Effector memory CD8-positive, alpha-beta T cell (primary cell): ENCODE results near the gene MEGF6.

ENCODE experiments used
- ATAC-seq: fragments of 150-1000 bp; cut with Tn5 transposase; replicated peaks from 2 replicates; pipeline ENCODE4 v1.10.0; 2021; ENCODE audit warnings: mild to moderate bottlenecking, moderate library complexity
- DNase-seq, 3 experiments: peaks; one replicate each; pipeline ENCODE4 v3.0.0; 2021
- H3K27ac Mint-ChIP-seq, 2 donors: one replicate each; pipeline ENCODE4 v1.8.0; 2022; ENCODE audit warnings: mild to moderate bottlenecking in 2 of 2, mixed read lengths in 2 of 2, moderate library complexity in 2 of 2
- H3K27me3 Mint-ChIP-seq, 2 donors: one replicate each; pipeline ENCODE4 v1.8.0; 2022; ENCODE audit warnings: mixed read lengths in 2 of 2
- H3K36me3 Mint-ChIP-seq: one replicate; pipeline ENCODE4 v1.8.0; 2022; ENCODE audit warnings: mild to moderate bottlenecking, moderate library complexity, mixed read lengths; ENCODE audit not compliant: insufficient read depth
- H3K4me1 Mint-ChIP-seq, 2 donors: one replicate each; pipeline ENCODE4 v1.8.0; 2022; ENCODE audit warnings: low read depth in 2 of 2, mixed read lengths in 2 of 2
- H3K4me3 Mint-ChIP-seq, 2 donors: one replicate each; pipeline ENCODE4 v1.8.0; 2022; ENCODE audit warnings: mild to moderate bottlenecking in 2 of 2, mixed read lengths in 2 of 2, moderate library complexity in 2 of 2
- H3K9me3 Mint-ChIP-seq, 2 donors: one replicate each; pipeline ENCODE4 v1.8.0; 2022; ENCODE audit warnings: mixed read lengths in 2 of 2

Gene MEGF6

DNA sequence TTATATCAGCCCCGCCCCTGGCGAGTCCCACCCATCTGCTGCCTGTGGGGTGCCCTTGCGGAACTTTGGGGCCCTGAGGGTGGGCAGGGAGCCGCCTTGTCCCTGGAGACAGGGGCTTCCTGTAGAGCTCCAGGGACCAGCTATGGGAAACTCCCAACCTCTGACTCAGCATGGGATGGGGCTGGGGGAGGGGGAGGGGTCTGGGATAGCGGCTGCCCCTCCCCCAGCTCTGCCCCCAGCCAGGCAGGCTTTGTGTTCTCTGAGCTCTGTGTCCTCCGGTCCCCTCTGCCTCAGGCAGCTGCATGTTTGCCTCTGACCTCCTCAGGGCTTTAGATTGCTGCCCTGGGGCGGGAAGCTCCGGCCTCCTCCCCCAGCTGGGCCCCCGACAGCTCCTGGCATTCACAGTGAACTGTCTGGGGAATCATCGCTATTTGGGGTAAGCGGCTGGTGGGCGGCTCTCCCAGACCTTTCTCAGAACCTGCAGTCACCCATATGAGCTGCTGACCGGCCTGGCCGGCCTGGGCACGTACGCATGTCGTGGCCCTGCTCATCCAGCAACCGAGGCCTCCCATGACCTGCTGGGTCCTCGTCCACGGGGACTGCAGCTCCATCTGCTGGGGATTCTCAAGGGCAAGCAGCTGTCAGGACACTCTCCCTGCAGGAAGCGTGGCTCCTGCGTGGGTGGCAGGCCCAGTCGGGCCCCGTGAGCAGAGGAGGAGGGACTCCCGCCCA lies 139.8 kb downstream of the MEGF6 start:
- Mint-ChIP-seq H3K9me3 (no peaks in the 10 kb centered on the region), H3K36me3 (no peaks in the 10 kb centered on the region), H3K4me3 (no peak overlapping the region), H3K27ac (no peak overlapping the region), H3K27me3 (peaks cover 0 to 13% of the 10 kb centered on the region in 2 donors), H3K4me1 (no peaks in the 10 kb centered on the region)
- ATAC-seq (no peak), DNase-seq (no peak)

DNA sequence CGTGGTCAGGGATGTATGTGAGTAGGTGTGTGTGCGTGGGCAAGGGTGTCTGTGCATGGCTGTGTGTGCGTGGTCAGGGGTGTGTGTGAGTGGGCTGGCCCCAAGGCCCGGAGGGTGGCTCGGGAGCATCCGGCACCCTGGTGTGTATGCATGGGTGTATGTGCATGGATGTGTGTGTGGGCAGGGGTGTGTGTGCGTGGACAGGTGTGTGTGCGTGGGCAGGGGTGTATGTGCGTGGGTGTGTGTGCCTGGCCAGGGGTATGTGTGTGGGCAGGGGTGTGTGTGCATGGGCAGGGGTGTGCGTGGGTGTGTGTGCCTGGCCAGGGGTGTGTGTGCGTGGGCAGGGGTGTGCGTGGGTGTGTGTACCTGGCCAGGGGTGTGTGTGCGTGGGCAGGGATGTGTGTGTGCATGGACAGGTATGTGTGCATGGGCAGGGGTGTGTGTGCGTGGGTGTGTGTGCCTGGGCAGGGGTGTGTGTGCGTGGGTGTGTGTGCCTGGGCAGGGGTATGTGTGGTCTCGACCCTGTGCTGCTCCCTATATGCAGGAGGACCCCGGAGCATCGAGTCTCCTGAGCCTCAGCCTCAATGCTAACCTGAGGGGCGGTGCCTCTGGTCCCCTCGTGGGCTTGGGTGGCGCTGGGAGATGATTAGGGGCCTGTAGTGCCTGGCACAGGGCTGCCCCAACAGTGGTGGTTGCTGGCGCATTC lies 140.5 kb downstream of the MEGF6 start:
- no peaks in the 10 kb centered on the region for H3K36me3 Mint-ChIP-seq
- no peaks in the 10 kb centered on the region for H3K4me1 Mint-ChIP-seq
- no peak for DNase-seq

DNA sequence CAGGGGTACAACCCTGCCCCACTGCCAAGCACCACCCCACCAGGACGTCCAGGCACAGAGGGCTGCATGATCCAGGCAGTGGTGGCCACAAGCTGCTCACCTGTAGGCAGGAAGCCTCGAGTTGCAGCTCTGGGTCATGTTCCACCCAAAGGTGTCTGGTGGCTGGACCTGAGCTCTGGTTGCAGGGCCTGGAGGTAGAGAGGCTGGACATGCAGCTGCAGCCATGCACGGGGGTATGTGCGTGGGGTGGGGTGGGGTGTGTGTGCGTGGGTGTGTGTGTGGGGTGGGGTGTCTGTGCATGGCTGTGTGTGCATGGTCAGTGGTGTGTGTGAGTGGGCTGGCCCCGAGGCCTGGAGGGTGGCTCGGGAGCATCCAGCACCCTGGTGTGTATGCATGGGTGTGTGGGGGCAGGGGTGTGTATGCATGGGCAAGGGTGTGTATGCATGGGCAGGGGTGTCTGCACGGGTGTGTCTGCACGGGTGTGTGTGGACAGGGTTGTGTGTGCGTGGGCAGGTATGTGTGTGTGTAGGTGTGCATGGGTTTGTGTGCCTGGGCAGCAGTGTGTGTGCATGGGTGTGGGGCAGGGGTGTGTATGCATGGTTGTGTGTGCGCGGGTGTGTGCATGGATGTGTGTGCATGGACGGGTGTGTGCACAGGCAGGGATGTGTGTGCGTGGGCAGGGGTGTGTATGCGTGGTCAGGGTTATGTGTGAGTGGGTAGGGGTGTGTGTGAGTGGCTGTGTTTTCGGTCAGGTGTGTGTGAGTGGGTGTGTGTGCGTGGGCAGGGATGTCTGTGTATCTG lies 141.3 kb downstream of the MEGF6 start:
- H3K4me1 Mint-ChIP-seq, result no peaks in the 10 kb centered on the region
- peaks cover 0 to 28% of the 10 kb centered on the region in 2 donors for H3K27me3 Mint-ChIP-seq
- H3K4me3 Mint-ChIP-seq, result no peak overlapping the region
- DNase-seq (no peak), ATAC-seq (no peak)
- no peaks in the 10 kb centered on the region for H3K36me3 Mint-ChIP-seq
- H3K27ac Mint-ChIP-seq, result no peak overlapping the region
- no peaks in the 10 kb centered on the region for H3K9me3 Mint-ChIP-seq

More for the DNA sequence above, 140.5 kb downstream of the MEGF6 start:
- H3K9me3 Mint-ChIP-seq, result no peaks in the 10 kb centered on the region
- no peak overlapping the region for H3K27ac Mint-ChIP-seq
- no peak overlapping the region for H3K4me3 Mint-ChIP-seq
- no peak for ATAC-seq
- peaks cover 0 to 21% of the 10 kb centered on the region in 2 donors for H3K27me3 Mint-ChIP-seq

DNA sequence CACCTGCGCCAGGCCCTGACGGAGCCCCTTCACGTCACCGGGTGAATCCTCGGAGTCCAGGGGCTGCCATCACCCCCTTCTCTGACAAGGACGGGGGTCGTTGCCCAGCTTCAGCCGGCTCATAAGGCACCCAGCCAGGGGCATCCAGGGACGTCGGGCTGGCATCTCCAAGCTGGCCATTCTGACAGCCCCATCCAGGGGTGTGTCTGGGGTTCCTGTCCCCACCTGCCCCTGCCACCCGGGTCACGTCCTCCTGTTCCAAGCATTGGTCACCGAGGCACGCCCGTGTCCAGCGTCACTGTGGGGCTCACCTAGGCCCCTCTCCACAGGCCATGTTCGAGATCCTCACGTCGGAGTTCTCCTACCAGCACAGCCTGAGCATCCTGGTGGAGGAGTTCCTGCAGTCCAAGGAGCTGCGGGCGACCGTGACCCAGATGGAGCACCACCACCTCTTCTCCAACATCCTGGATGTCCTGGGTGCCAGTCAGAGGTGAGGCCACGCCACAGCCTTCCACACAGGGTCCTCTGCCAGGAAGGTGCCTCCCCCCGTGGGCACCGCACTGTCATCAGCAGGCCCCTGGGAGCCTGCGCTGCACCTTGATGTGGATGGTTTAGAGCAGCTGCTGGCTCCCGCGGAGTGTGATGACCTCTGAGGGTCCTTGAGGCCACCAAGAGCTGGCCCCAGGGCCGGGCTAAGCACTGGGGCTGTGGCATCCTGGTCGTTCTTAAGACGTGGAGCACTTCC lies 142.0 kb downstream of the MEGF6 start:
- Mint-ChIP-seq H3K36me3 (no peaks in the 10 kb centered on the region), H3K4me1 (no peaks in the 10 kb centered on the region), H3K9me3 (no peaks in the 10 kb centered on the region), H3K4me3 (no peak overlapping the region), H3K27ac (no peak overlapping the region), H3K27me3 (peaks cover 0 to 32% of the 10 kb centered on the region in 2 donors)
- no peak for DNase-seq
- ATAC-seq, result no peak

GRCh38 chr1:3468236-3469103 lies 142.8 kb downstream of the MEGF6 start:
- no peak overlapping the region for H3K4me3 Mint-ChIP-seq
- H3K9me3 Mint-ChIP-seq, result no peaks in the 10 kb centered on the region
- ATAC-seq (no peak), DNase-seq (no peak)
- peaks cover 0 to 32% of the 10 kb centered on the region in 2 donors for H3K27me3 Mint-ChIP-seq
- H3K27ac Mint-ChIP-seq, result no peak overlapping the region
- no peaks in the 10 kb centered on the region for H3K4me1 Mint-ChIP-seq
- H3K36me3 Mint-ChIP-seq, result no peaks in the 10 kb centered on the region

DNA sequence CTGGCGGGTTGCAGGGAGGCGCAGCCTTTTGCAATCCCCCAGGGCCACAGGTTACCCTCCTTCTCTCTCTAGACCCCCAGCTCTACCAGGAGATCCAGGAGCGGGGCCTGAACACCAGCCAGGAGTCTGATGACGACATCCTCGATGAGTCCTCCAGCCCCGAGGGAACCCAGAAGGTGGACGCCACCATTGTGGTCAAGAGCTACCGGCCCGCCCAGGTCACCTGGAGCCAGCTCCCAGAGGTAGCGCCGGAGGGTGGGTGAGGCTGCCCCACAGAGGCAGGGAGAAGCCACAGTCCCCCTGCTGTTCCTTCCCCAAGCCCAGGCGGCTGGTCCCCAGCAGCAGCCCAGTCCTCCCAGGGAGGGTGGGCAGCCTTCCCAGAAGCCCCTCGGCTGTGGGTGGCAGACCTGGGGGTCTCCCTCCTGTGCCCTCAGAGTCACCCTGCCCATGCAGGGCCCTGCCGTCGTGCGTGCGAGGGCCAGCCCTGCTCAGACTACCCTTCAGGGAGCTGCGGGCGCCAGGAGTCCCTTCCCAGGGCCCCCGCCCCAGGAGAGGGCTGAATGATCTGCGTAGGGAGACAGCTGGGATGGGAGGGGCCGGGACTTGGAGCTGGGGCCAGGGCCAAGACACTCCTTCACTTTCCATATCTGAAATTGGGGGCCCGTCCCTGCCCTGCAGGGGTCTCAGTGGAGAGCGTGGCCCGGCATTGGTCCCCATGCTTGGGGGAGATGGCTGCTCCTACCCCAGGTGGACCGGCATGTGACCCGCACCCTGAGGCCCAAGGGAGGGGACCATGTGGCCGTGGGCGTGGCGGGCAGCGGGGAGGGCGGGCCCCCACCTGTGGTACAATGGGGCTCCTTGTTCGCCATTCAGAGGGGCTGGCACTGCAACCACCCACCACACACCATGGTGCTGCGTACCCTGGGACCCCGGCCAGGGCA lies 143.9 kb downstream of the MEGF6 start:
- no peak overlapping the region for H3K27ac Mint-ChIP-seq
- H3K9me3 Mint-ChIP-seq, result no peaks in the 10 kb centered on the region
- no peak for ATAC-seq
- H3K4me3 Mint-ChIP-seq, result no peak overlapping the region
- no peak for DNase-seq
- H3K27me3 Mint-ChIP-seq, result peaks cover 0 to 32% of the 10 kb centered on the region in 2 donors
- no peaks in the 10 kb centered on the region for H3K36me3 Mint-ChIP-seq
- no peaks in the 10 kb centered on the region for H3K4me1 Mint-ChIP-seq

- no peak overlapping the region for H3K27ac Mint-ChIP-seq
- DNase-seq (no peak), ATAC-seq (no peak)
- H3K36me3 Mint-ChIP-seq, result no peaks in the 10 kb centered on the region
- H3K9me3 Mint-ChIP-seq, result no peaks in the 10 kb centered on the region
- H3K4me3 Mint-ChIP-seq, result no peak overlapping the region
- no peaks in the 10 kb centered on the region for H3K4me1 Mint-ChIP-seq
- H3K27me3 Mint-ChIP-seq, result peaks cover 0 to 35% of the 10 kb centered on the region in 2 donors
These were observed 144.8 kb downstream of the MEGF6 start for GRCh38 chr1:3466366-3467075.

DNA sequence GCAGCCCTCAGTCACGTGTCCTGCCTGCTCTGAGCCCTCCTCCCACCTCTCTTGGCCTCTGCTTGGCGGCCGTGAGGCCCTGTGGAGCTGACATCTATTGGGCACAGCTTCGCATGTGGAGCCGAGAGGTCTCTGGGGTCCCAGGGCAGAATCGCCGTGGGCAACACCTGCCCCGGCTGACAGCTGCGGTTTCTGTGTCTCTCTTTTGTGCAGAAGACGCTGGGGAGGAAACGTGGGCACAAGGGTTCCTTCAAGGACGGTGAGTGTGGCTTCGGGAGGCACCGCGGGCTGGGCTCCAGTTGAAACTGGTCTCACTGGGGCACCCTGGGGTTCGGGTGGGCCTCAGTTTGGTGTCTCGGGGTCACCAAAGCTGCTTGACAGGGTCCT lies 145.4 kb downstream of the MEGF6 start:
- Mint-ChIP-seq H3K27me3 (peaks cover 0 to 37% of the 10 kb centered on the region in 2 donors), H3K27ac (no peak overlapping the region), H3K9me3 (no peaks in the 10 kb centered on the region), H3K36me3 (no peaks in the 10 kb centered on the region), H3K4me1 (no peaks in the 10 kb centered on the region), H3K4me3 (no peak overlapping the region)
- DNase-seq (no peak), ATAC-seq (no peak)

DNA sequence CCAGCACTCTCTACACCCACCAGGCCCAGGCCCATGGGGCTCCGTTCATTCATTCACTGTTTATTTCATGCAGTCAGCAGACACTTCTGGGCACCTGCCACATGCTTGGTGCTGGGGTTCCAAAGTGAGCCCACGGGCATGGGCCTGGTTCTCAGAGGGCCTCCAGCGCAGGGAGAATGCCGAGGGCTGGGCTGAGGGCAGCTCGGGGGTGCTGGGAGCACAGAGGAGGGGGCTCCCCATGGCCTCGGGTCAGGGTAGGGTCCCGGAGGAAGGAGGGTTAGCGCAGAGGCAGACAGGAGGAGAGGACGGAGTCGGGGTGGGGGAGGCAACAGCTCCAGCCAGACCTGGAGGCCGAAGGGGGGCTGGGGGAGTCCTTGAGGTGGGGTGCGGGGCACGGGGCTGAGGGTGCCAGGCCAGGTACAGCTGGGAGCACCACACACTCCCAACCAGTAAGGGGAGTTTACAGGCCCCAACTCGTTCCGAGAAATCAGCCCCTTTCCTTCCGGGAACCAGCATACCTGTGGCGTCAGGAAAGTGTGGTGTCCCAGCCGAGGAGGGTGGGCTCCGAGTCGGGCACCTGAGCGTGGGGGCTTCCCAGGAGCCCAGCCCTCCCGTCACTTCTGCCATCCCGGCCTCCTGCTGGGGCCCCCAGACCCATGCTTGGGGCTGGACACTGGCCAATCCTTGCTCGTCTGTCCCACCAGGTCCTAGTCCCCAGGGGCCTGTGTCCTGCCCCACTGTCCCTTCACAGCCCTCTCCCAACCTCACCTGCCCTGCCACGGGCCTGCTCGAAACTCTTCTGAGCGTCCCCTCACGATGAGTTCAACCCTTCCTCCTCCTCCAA lies 146.0 kb downstream of the MEGF6 start:
- H3K4me3 Mint-ChIP-seq, result no peak overlapping the region
- no peaks in the 10 kb centered on the region for H3K36me3 Mint-ChIP-seq
- peaks cover 0 to 31% of the 10 kb centered on the region in 2 donors for H3K27me3 Mint-ChIP-seq
- H3K4me1 Mint-ChIP-seq, result no peaks in the 10 kb centered on the region
- no peak overlapping the region for H3K27ac Mint-ChIP-seq
- H3K9me3 Mint-ChIP-seq, result no peaks in the 10 kb centered on the region
- ATAC-seq, result no peak
- DNase-seq, result no peak

DNA sequence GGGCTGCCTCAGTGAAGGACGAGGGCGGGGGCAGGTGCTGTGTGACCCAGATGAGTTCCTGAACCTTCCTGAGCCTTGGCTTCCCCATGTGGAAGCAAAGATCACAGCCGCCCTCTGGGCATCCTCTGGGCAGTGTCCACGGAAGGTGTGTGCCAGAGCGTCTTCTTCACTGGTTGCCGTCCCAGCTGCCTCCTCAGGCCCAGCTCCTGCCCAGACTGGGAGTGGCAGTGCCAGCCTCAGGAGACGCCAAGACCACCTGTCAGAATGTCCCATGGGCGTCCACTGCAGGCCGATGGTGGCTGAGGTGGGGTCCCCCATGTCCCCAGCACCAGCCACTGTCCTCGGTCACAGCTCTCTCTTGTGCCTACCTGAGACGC lies 146.7 kb downstream of the MEGF6 start:
- Mint-ChIP-seq H3K27ac (no peak overlapping the region), H3K27me3 (peaks cover 0 to 26% of the 10 kb centered on the region in 2 donors), H3K4me1 (no peaks in the 10 kb centered on the region), H3K4me3 (no peak overlapping the region), H3K9me3 (no peaks in the 10 kb centered on the region), H3K36me3 (no peaks in the 10 kb centered on the region)
- ATAC-seq (no peak), DNase-seq (no peak)
